Fibroblast of lung (primary cell): Measurements from ENCODE around the gene FTO.

Experiments
- EZH2 ChIP-seq: IDR thresholded peaks from 2 replicates; pipeline ENCODE4 v1.5.1; 2012; ENCODE audit warnings: low read length, control low read depth, mild to moderate bottlenecking; ENCODE audit errors: missing control alignments
- TF ChIP-seq, protein P1 (sequence below), 2 donors: IDR thresholded peaks in 1 of 2; conservative IDR thresholded peaks in 1 of 2; 1 replicate in 1 of 2; 2 replicates in 1 of 2; pipeline ENCODE4 v1.5.1; 2011 to 2012; ENCODE audit warnings: low read length in 2 of 2, control low read depth in 1 of 2, inconsistent platforms in 1 of 2, low read depth in 1 of 2, mild to moderate bottlenecking in 1 of 2

DNA sequence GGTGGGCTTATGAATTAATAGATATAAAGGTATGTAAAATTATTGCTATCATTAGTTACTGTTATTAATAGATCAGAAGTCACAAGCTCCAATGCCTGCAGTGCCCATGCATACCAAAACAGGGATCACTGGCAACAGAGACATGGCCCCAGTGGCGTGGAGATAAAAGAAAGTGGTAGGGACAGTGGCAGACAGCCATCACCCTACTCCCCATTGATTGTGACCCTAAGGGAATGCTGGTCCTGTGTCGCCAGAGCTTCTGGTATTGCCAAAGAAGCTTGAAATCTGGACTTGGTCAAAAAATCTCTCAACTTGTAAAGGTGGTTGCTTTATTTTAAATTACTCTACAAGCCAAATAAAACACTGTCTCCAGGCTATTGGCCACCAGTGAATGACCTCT, 303.5 kb downstream of the FTO start:
- TF ChIP-seq, protein P1, sequence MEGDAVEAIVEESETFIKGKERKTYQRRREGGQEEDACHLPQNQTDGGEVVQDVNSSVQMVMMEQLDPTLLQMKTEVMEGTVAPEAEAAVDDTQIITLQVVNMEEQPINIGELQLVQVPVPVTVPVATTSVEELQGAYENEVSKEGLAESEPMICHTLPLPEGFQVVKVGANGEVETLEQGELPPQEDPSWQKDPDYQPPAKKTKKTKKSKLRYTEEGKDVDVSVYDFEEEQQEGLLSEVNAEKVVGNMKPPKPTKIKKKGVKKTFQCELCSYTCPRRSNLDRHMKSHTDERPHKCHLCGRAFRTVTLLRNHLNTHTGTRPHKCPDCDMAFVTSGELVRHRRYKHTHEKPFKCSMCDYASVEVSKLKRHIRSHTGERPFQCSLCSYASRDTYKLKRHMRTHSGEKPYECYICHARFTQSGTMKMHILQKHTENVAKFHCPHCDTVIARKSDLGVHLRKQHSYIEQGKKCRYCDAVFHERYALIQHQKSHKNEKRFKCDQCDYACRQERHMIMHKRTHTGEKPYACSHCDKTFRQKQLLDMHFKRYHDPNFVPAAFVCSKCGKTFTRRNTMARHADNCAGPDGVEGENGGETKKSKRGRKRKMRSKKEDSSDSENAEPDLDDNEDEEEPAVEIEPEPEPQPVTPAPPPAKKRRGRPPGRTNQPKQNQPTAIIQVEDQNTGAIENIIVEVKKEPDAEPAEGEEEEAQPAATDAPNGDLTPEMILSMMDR (conservative IDR thresholded peaks at IDR 0.05 in 1 of 2, IDR thresholded peaks at IDR 0.05 in 1 of 2; ENCODE audit: low read depth in 1 of 2, low read length in 2 of 2), result no peak
- no peak for TF ChIP-seq EZH2
